SK-N-SH (cell line): ENCODE measurements around the gene ZNF277. TPM values are rescaled to one million over a fixed set of nuclear protein-coding genes. Genes with fewer than 3 reads are reported as not detected.

Source experiments
- CTCF ChIA-PET: fragments of 300-600, 350-600 bp; formaldehyde crosslinking; extraction: SDS; loops from one replicate; lab custom pipeline; 2021; lab: Yijun Ruan, JAX
- POLR2A ChIA-PET: fragments of 350-600 bp; sonication (Branson Sonifier 250); formaldehyde crosslinking; extraction: SDS; loops from one replicate; lab custom pipeline; 2020; ENCODE audit warnings: antibody characterized with exemption, inconsistent platforms; lab: Yijun Ruan, JAX
- DNase-seq: peaks from one replicate; pipeline ENCODE4 v3.0.0; 2012
- H2AFZ ChIP-seq: fragments of 200-600 bp; sonication (generic); 2 replicates; pipeline ENCODE4 v1.8.1; 2016; ENCODE audit warnings: antibody characterized with exemption, mild to moderate bottlenecking, low read depth
- H3F3A ChIP-seq: fragments of 200-600 bp; sonication (generic); replicated peaks from 2 replicates; pipeline ENCODE3; 2016; ENCODE audit warnings: antibody characterized with exemption, mild to moderate bottlenecking; ENCODE audit not compliant: insufficient read depth
- H3K27ac ChIP-seq, 2 experiments: fragments of 200-500 bp in 1 of 2; fragments of 200-600 bp in 1 of 2; sonication (Bioruptor generic) in 1 of 2; sonication (generic), shearing (Covaris generic) in 1 of 2; 2 replicates each; pipeline versions ENCODE4 v1.5.1 to v1.6.1; 2014 to 2016; ENCODE audit warnings: low read depth in 2 of 2, inconsistent platforms in 1 of 2, low read length in 1 of 2, mild to moderate bottlenecking in 1 of 2, mixed read lengths in 1 of 2
- H3K27me3 ChIP-seq: fragments of 200-600 bp; sonication (generic), shearing (Covaris generic); 2 replicates; pipeline ENCODE4 v1.6.1; 2016; ENCODE audit warnings: mixed run types; ENCODE audit not compliant: insufficient read depth
- H3K36me3 ChIP-seq, 2 experiments: fragments of 200-500 bp in 1 of 2; fragments of 200-600 bp in 1 of 2; sonication (Bioruptor generic) in 1 of 2; sonication (generic) in 1 of 2; replicated peaks in 1 of 2; 2 replicates each; pipeline versions ENCODE3 to v1.5.1; 2014 to 2016; ENCODE audit warnings: low read length in 1 of 2, mild to moderate bottlenecking in 1 of 2; ENCODE audit not compliant: insufficient read depth in 2 of 2, control insufficient read depth in 1 of 2
- H3K4me1 ChIP-seq, 2 experiments: fragments of 200-500 bp in 1 of 2; fragments of 200-600 bp in 1 of 2; sonication (Bioruptor generic) in 1 of 2; sonication (generic), shearing (Covaris generic) in 1 of 2; 2 replicates each; pipeline versions ENCODE4 v1.5.1 to v1.6.1; 2014 to 2016; ENCODE audit warnings: low read depth in 1 of 2, low read length in 1 of 2, mixed run types in 1 of 2; ENCODE audit not compliant: insufficient read depth in 2 of 2, control insufficient read depth in 1 of 2
- H3K4me2 ChIP-seq: fragments of 200-600 bp; sonication (generic), shearing (Covaris generic); 2 replicates; pipeline ENCODE4 v1.6.1; 2017; ENCODE audit warnings: mixed run types
- H3K4me3 ChIP-seq, 2 experiments: fragments of 200-500 bp in 1 of 2; fragments of 200-600 bp in 1 of 2; sonication (Bioruptor generic) in 1 of 2; sonication (generic), shearing (Covaris generic) in 1 of 2; 2 replicates each; pipeline versions ENCODE4 v1.5.1 to v1.8.1; 2014 to 2016; ENCODE audit warnings: low read depth in 2 of 2, inconsistent platforms in 1 of 2, low read length in 1 of 2, mild to moderate bottlenecking in 1 of 2, mixed read lengths in 1 of 2, moderate library complexity in 1 of 2
- H3K79me2 ChIP-seq: fragments of 200-600 bp; sonication (generic); 2 replicates; pipeline ENCODE4 v1.8.1; 2017; ENCODE audit warnings: mild to moderate bottlenecking; ENCODE audit not compliant: insufficient read depth
- H3K9ac ChIP-seq: fragments of 200-600 bp; sonication (generic); 2 replicates; pipeline ENCODE4 v1.6.1; 2017; ENCODE audit warnings: mixed run types
- H3K9me2 ChIP-seq: fragments of 200-600 bp; sonication (generic); 2 replicates; pipeline ENCODE4 v1.6.1; 2017; ENCODE audit warnings: mixed run types
- H3K9me3 ChIP-seq: fragments of 200-600 bp; sonication (generic); 2 replicates; pipeline ENCODE4 v1.6.1; 2017; ENCODE audit warnings: mixed run types, mild to moderate bottlenecking, moderate library complexity
- H4K20me1 ChIP-seq: fragments of 200-600 bp; sonication (generic); 2 replicates; pipeline ENCODE4 v1.6.1; 2017; ENCODE audit warnings: mild to moderate bottlenecking, mixed run types; ENCODE audit not compliant: insufficient read depth
- CHD2 ChIP-seq: fragments of 150-350 bp; IDR thresholded peaks from 2 replicates; pipeline ENCODE4 v1.6.1; 2018; ENCODE audit warnings: low read length; ENCODE audit not compliant: partially characterized antibody
- ELF1 ChIP-seq: IDR thresholded peaks from 2 replicates; pipeline ENCODE4 v1.4.0; 2012
- EP300 ChIP-seq, 2 experiments: IDR thresholded peaks; 2 replicates each; pipeline versions ENCODE4 v1.4.0 to v1.6.1; 2012; ENCODE audit warnings: borderline replicate concordance in 1 of 2, low read depth in 1 of 2, low read length in 1 of 2
- EZH2phosphoT487 ChIP-seq: fragments of 200-600 bp; sonication (generic); IDR thresholded peaks from 2 replicates; pipeline ENCODE4 v1.6.1; 2017; ENCODE audit warnings: low read depth, mixed run types, mild to moderate bottlenecking, antibody characterized with exemption, moderate library complexity, borderline replicate concordance
- FOSL2 ChIP-seq: IDR thresholded peaks from 2 replicates; pipeline ENCODE4 v1.4.0; 2012; ENCODE audit warnings: low read depth, mild to moderate bottlenecking, moderate library complexity, borderline replicate concordance
- FOXM1 ChIP-seq: IDR thresholded peaks from 2 replicates; pipeline ENCODE4 v1.4.0; 2012; ENCODE audit warnings: low read depth, mild to moderate bottlenecking
- GABPA ChIP-seq: IDR thresholded peaks from 2 replicates; pipeline ENCODE4 v1.4.0; 2012; ENCODE audit warnings: low read depth, mild to moderate bottlenecking
- GATA2 ChIP-seq: sonication (generic); formaldehyde crosslinking; IDR thresholded peaks from 2 replicates; pipeline ENCODE4 v1.5.0; 2020; ENCODE audit warnings: mild to moderate bottlenecking, missing genetic modification reagents
- JUND ChIP-seq: IDR thresholded peaks from 2 replicates; pipeline ENCODE4 v1.4.0; 2012
- MXI1 ChIP-seq: IDR thresholded peaks from 2 replicates; pipeline ENCODE4 v1.6.1; 2012; ENCODE audit warnings: mild to moderate bottlenecking, low read depth, low read length, improper control_type of control experiment
- NFIC ChIP-seq: IDR thresholded peaks from 2 replicates; pipeline ENCODE4 v1.4.0; 2012; ENCODE audit warnings: borderline replicate concordance
- RCOR1 ChIP-seq: fragments of 150-350 bp; IDR thresholded peaks from 2 replicates; pipeline ENCODE4 v1.6.1; 2017; ENCODE audit warnings: antibody characterized with exemption, low read length
- SIN3A ChIP-seq: IDR thresholded peaks from 2 replicates; pipeline ENCODE4 v1.6.1; 2012; ENCODE audit warnings: low read depth, mild to moderate bottlenecking, low read length, moderate library complexity, borderline replicate concordance
- TAF1 ChIP-seq: IDR thresholded peaks from 2 replicates; pipeline ENCODE4 v1.6.1; 2012; ENCODE audit warnings: low read depth, mild to moderate bottlenecking, low read length, moderate library complexity, borderline replicate concordance
- TCF12 ChIP-seq: IDR thresholded peaks from 2 replicates; pipeline ENCODE4 v1.4.0; 2012
- TEAD4 ChIP-seq: IDR thresholded peaks from 2 replicates; pipeline ENCODE4 v1.4.0; 2012; ENCODE audit warnings: mild to moderate bottlenecking, borderline replicate concordance; ENCODE audit not compliant: insufficient read depth
- YY1 ChIP-seq: IDR thresholded peaks from 2 replicates; pipeline ENCODE4 v1.4.0; 2012; ENCODE audit warnings: low read depth, mild to moderate bottlenecking
- WGBS: methylation state at CpG from one replicate; pipeline ENCODE4 v1.1.6; 2017; ENCODE audit warnings: low lambda C conversion rate; 5-methylcytosine and 5-hydroxymethylcytosine counted together
- polyA plus RNA-seq, 3 experiments: library from polyadenylated mRNA; depleted of rRNA; stranded (reverse); fragments of >200 nt; gene quantifications; 2 replicates each; pipeline ENCODE4 v1.2.3, GENCODE V29; 2012
- TF ChIP-seq, protein P1 (sequence below): fragments of 150-350 bp; IDR thresholded peaks from 2 replicates; pipeline ENCODE4 v1.6.1; 2017; ENCODE audit warnings: antibody characterized with exemption, low read length, low read depth, borderline replicate concordance
- TF ChIP-seq, protein P2 (sequence below): IDR thresholded peaks from 2 replicates; pipeline ENCODE4; 2012
- TF ChIP-seq, protein P3 (sequence below): IDR thresholded peaks from 2 replicates; pipeline ENCODE4 v1.4.0; 2012; ENCODE audit warnings: low read depth
- TF ChIP-seq, protein P4 (sequence below): fragments of 150-350 bp; IDR thresholded peaks from 2 replicates; pipeline ENCODE4 v1.6.1; 2016; ENCODE audit warnings: mild to moderate bottlenecking, low read depth, low read length
- TF ChIP-seq, protein P5 (sequence below): IDR thresholded peaks from 2 replicates; pipeline ENCODE4 v1.4.0; 2012; ENCODE audit warnings: low read depth, borderline replicate concordance

The ZNF277 gene
- polyA plus RNA-seq, 1 of the 3 experiments (the other 2 are of a cell fraction) = 11.5 TPM

DNA sequence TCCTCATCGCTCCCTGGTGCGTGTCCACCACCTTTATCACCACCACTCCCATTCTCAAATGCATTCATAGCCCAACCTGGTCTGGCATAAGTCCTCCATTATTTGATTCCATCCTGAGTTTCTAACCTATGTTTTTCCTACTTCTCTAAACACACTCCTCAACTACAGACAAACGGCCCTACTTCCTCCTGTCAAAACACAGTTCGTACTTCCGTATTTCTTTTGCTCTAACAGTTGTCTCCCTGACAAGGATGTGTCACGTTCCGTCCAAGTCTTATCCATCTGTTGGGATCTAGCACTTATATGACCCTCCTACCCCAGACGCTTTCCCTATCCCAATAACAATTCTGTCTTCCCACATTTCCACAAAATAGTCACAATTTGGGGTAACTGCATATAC, 47.1 kb upstream of the ZNF277 start:
- Histone ChIP-seq H3K4me3 (no peak overlapping the region), H3K27ac (no peak overlapping the region), H3K9ac (no peak overlapping the region), H3K4me2 (no peak overlapping the region), H3K36me3 (no peaks in the 10 kb centered on the region), H3K27me3 (no peaks in the 10 kb centered on the region), H3F3A (peaks cover 13% of the 10 kb centered on the region), H3K4me1 (peaks cover 29 to 44% of the 10 kb centered on the region in 2 experiments), H3K9me2 (no peaks in the 10 kb centered on the region), H3K9me3 (no peaks in the 10 kb centered on the region), H3K79me2 (no peaks in the 10 kb centered on the region), H4K20me1 (0 out of 2 replicates have a peak, but pooled peaks cover 4% of the 10 kb centered on the region), H2AFZ (no peak overlapping the region)
- ChIA-PET CTCF (interaction anchor here (1.2 to 1.3 kb wide), 2 partner anchors 15 to 21 kb away, joined by 3 to 4 read pairs; no protein-coding TSS in a partner anchor), POLR2A (no interaction called here)
- TF ChIP-seq SIN3A = no peak
- TF ChIP-seq YY1 = no peak
- no peak for TF ChIP-seq NFIC
- TF ChIP-seq CHD2 = no peak
- TF ChIP-seq MXI1 = no peak
- no peak for TF ChIP-seq EP300 (IDR thresholded peaks at IDR 0.05; ENCODE audit: borderline replicate concordance in 1 of 2, low read depth in 1 of 2, low read length in 1 of 2)
- no peak for TF ChIP-seq TCF12
- no peak for TF ChIP-seq JUND
- TF ChIP-seq, protein P1, sequence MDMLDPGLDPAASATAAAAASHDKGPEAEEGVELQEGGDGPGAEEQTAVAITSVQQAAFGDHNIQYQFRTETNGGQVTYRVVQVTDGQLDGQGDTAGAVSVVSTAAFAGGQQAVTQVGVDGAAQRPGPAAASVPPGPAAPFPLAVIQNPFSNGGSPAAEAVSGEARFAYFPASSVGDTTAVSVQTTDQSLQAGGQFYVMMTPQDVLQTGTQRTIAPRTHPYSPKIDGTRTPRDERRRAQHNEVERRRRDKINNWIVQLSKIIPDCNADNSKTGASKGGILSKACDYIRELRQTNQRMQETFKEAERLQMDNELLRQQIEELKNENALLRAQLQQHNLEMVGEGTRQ = no peak
- TF ChIP-seq ELF1 = no peak
- TF ChIP-seq RCOR1 = no peak
- TF ChIP-seq FOXM1 = no peak
- TF ChIP-seq, protein P2, sequence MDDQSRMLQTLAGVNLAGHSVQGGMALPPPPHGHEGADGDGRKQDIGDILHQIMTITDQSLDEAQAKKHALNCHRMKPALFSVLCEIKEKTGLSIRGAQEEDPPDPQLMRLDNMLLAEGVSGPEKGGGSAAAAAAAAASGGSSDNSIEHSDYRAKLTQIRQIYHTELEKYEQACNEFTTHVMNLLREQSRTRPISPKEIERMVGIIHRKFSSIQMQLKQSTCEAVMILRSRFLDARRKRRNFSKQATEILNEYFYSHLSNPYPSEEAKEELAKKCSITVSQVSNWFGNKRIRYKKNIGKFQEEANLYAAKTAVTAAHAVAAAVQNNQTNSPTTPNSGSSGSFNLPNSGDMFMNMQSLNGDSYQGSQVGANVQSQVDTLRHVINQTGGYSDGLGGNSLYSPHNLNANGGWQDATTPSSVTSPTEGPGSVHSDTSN = no peak
- no peak for DNase-seq
- 97% methylated on average over 8 of the region's 8 CpGs for WGBS

DNA sequence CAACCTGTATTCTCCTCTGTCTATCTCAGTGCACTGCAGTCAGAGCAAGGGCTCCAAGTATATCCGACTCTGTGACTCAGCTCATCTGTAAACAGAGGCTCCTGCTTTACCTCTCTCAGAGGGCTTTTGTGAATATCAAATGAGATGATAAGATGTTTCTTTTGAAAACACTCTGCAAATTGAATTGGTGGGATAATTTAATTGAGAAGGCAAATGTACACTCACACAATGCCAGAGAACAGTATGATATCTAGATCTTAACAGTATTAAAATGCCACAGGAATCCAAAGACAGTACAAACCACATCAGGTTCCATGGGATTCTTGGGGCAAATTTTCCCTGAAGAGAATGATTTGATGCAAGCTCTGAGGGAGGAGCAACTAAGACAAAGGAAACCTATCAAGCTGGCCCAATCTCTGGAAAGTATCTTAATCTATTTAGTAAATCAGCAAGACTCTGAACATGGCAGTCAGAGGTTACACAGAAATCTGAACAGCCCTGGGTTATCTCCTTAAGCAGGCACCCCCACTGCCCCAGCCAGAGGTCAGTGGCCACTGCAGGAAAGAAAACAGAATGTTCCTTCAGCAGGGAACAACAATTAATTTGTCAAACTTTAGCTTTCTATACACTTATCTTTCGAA, 46.2 kb upstream of the ZNF277 start:
- ChIA-PET CTCF (interaction anchor here (0.7 to 1.3 kb wide), 3 partner anchors 11 to 43 kb away, joined by 3 to 4 read pairs (median 3); no protein-coding TSS in a partner anchor), POLR2A (no interaction called here)
- Histone ChIP-seq H4K20me1 (no peaks in the 10 kb centered on the region), H3K4me3 (peak overlapping the region; percentile 21 to 28), H3K27me3 (no peaks in the 10 kb centered on the region), H3F3A (peaks cover 13% of the 10 kb centered on the region), H3K4me2 (peak overlapping the region; percentile 67), H3K4me1 (peaks cover 29 to 44% of the 10 kb centered on the region in 2 experiments), H3K36me3 (no peaks in the 10 kb centered on the region), H3K9me3 (no peaks in the 10 kb centered on the region), H3K9ac (no peak overlapping the region; the same call in 1 of the 2 replicates), H3K9me2 (no peaks in the 10 kb centered on the region), H2AFZ (peak overlapping the region; percentile 43; the same call in 1 of the 2 replicates), H3K27ac (peak overlapping the region; percentile 76 to 80), H3K79me2 (no peaks in the 10 kb centered on the region)
- 2% methylated on average over 2 of the region's 2 CpGs for WGBS
- DNase-seq = peak; percentile 43
- peak; percentile 75 for TF ChIP-seq TCF12
- TF ChIP-seq, protein P3, sequence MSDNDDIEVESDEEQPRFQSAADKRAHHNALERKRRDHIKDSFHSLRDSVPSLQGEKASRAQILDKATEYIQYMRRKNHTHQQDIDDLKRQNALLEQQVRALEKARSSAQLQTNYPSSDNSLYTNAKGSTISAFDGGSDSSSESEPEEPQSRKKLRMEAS = 0 out of 2 replicates have a peak, but pooled peaks have one; percentile 50
- TF ChIP-seq EZH2phosphoT487 = no peak
- TF ChIP-seq TEAD4 = peak; percentile 91
- TF ChIP-seq, protein P4, sequence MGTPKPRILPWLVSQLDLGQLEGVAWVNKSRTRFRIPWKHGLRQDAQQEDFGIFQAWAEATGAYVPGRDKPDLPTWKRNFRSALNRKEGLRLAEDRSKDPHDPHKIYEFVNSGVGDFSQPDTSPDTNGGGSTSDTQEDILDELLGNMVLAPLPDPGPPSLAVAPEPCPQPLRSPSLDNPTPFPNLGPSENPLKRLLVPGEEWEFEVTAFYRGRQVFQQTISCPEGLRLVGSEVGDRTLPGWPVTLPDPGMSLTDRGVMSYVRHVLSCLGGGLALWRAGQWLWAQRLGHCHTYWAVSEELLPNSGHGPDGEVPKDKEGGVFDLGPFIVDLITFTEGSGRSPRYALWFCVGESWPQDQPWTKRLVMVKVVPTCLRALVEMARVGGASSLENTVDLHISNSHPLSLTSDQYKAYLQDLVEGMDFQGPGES = no peak
- peak; percentile 6; the same call in 1 of the 2 replicates for TF ChIP-seq TAF1
- peak; percentile 47; the same call in 1 of the 2 replicates for TF ChIP-seq FOSL2
- no peak for TF ChIP-seq GABPA
- no peak for TF ChIP-seq ELF1
- peak; percentile 92 for TF ChIP-seq GATA2 (CRISPR knock-in tag)
- TF ChIP-seq SIN3A = no peak; the same call in 1 of the 2 replicates
- TF ChIP-seq JUND = peak; percentile 59
- TF ChIP-seq FOXM1 = no peak
- TF ChIP-seq RCOR1 = peak; percentile 100
- TF ChIP-seq, protein P5, sequence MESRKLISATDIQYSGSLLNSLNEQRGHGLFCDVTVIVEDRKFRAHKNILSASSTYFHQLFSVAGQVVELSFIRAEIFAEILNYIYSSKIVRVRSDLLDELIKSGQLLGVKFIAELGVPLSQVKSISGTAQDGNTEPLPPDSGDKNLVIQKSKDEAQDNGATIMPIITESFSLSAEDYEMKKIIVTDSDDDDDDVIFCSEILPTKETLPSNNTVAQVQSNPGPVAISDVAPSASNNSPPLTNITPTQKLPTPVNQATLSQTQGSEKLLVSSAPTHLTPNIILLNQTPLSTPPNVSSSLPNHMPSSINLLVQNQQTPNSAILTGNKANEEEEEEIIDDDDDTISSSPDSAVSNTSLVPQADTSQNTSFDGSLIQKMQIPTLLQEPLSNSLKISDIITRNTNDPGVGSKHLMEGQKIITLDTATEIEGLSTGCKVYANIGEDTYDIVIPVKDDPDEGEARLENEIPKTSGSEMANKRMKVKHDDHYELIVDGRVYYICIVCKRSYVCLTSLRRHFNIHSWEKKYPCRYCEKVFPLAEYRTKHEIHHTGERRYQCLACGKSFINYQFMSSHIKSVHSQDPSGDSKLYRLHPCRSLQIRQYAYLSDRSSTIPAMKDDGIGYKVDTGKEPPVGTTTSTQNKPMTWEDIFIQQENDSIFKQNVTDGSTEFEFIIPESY = peak; percentile 53; the same call in 1 of the 2 replicates
